GM18873 (cell line): ENCODE data around the gene CAPN12.

ENCODE experiments used
- ATAC-seq: cut with Tn5 transposase; IDR thresholded peaks from one replicate; pipeline ENCODE4 v1.9.1; 2021; ENCODE audit warnings: mild to moderate bottlenecking, moderate library complexity, moderate number of reproducible peaks; ENCODE audit not compliant: unreplicated experiment, low FRiP score

Gene CAPN12

DNA sequence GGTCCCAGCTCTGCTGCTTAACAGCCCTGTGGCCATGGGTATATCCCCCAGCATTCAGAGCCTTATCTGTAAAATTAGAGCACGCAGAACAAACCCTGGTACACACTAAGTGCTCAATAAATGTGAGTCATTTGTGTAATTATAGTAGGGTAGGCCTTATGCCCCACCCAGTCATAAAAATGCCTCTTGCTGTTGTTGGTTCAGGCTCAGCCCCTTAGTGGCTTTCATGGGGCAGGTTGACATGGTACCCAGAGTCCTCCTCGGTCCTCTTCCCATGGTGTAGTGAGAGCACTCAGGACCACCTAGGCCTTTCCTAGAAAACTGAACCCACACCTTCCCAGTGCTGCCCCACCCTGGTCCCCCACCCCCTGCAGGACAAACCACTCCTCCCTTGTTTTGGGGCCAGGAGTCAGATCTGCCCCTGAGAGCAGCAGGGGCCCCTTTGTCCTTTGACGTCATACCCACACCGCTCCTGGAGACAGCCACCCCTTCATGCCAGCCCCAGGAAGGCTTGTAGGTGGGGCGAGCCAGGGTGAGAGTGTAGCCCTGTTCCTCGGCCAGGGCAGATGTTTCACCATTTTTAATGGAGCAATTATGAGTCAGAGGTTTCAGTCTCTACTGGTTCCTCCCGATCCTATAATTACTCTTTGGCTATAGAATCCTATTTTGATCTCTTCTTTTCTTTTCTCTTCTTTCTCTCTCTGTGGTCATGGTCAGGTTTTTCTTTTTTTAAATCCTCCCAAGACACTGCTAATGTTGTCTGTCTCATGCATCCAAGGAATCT is 60.0 kb downstream of the CAPN12 start:
- no peak for ATAC-seq

DNA sequence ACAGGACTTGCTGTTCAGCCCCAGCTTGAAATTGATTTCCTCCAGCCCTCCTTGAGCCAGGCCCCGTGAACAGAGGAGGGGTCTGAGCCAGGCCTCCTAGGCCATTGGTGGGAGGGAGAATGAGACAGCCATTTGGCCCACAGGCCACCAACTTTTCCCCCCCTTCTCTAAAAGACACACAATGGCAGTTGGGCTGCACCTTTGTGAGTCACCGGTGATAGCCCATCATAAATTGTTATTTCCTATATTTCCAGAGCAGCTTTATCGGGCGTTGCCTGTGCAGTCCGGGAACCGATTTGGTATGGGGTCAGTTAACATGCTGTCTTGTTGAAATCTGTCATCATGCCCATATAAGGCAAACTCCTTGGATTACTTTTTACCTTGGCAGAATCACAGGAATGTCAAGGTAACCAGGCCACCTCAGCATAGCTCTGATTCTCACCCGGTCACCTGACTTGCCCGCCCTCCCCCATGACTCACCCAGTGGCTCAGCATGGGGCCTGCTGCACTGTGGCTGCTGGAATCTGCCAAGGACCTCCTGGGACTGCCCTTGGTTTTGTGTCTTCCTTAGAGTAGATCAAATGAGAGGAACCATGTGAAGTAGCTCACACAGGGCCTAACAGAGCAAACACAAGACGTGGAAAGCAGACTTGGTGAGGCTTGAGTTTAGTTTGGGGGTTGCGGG is 60.7 kb downstream of the CAPN12 start:
- ATAC-seq: no peak

DNA sequence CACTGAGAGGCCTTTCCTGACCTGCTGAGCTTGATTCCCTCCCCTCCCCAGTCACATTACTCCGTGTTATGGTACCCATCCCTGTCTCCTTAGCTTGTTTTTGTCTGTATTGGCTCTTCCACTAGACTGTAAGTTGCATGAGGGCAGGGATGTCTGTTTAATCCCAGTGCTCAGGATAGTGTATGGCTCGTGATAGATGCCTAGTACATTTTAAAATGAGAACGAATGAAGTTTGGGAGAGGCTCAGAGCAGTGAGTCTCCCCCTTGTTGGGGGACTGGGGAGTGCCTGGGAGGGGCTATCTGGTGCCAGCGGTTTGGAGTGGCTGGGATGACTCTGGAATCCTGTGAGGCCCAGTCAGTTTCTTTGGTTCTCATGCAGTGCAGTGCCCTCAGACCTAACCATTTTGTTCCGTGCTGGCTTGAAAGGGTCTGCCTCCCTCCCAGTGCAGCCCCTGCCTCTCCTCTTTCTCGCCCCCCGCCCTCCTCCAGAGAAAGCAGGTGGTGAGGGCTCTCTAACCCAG is 61.3 kb downstream of the CAPN12 start:
- no peak for ATAC-seq

DNA sequence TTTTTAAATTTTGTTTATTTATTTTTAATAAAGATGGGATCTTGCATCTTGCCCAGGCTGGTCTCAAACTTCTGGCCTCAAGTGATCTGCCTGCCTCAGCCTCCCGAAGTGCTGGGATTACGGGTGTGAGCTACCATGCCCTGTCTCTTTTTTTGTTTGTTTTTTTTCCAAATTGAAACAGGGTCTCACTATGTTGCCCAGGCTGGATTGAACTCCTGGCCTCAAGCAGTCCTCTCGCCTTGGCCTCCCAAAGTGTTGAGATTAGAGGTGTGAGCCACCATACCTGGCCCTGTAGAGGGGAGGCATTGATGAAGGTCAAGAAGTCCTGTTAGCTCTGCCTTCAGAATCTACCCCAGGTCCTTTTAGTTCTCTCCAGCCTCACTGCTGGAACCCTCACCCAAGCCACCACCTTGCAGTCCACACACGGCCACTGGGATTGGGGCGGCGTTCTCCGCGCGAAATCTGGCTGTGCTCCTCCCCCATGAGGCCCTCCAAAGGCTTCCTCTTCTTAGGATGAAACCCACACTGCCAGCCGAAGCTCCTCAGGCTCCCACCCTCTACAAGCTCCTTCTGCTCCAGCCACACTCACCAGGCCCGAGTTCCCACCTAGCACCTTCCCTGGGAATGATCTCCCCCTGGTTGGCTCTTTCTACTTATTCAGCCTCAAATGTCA is 61.9 kb downstream of the CAPN12 start:
- no peak for ATAC-seq
